ENCODE results near the gene RPL36A.

RPL36A gene

GRCh38 chrX:101390664-101391525 lies at the start of gene RPL36A:
Gene RPL36A, plus strand, starts transcription at chrX:101391011. Its CDS starts 33 bp downstream, at chrX:101391044.
- Histone ChIP-seq H3K4me3 (ENCODE audit: low read depth in 1 of 2, low read length in 2 of 2) (peak within 1 kb of the TSS; percentile 70 to 74), H3K9ac (ENCODE audit: low read depth in 1 of 2, low read length in 2 of 2) (peak within 1 kb of the TSS; percentile 76), H3K27me3 (ENCODE audit: control insufficient read depth in 1 of 2, insufficient read depth in 2 of 2, low read length in 2 of 2) (no peaks in the 10 kb centered on the region), H3K36me3 (ENCODE audit: control insufficient read depth in 1 of 2, insufficient read depth in 2 of 2, low read length in 2 of 2) (peaks cover 0 to 7% of the 10 kb centered on the region in 2 donors), H3K4me1 (ENCODE audit: control insufficient read depth in 1 of 2, insufficient read depth in 2 of 2, low read length in 2 of 2) (peaks cover 0 to 11% of the 10 kb centered on the region in 2 donors), H3K27ac (ENCODE audit: low read depth, low read length) (no peak within 1 kb of the TSS), H3K9me3 (ENCODE audit: control insufficient read depth in 1 of 2, low read length in 2 of 2) (no peaks in the 10 kb centered on the region)

GRCh38 chrX:101347859-101348451 lies 42.9 kb upstream of the RPL36A start:
- Histone ChIP-seq H3K4me1 (ENCODE audit: control insufficient read depth in 1 of 2, insufficient read depth in 2 of 2, low read length in 2 of 2) (peaks cover 0 to 4% of the 10 kb centered on the region in 2 donors), H3K9me3 (ENCODE audit: control insufficient read depth in 1 of 2, low read length in 2 of 2) (no peaks in the 10 kb centered on the region), H3K27me3 (ENCODE audit: control insufficient read depth in 1 of 2, insufficient read depth in 2 of 2, low read length in 2 of 2) (no peaks in the 10 kb centered on the region), H3K9ac (ENCODE audit: low read depth in 1 of 2, low read length in 2 of 2) (peak overlapping the region; percentile 48 to 78), H3K36me3 (ENCODE audit: control insufficient read depth in 1 of 2, insufficient read depth in 2 of 2, low read length in 2 of 2) (no peaks in the 10 kb centered on the region), H3K4me3 (ENCODE audit: low read depth in 1 of 2, low read length in 2 of 2) (peak overlapping the region; percentile 85 to 87), H3K27ac (ENCODE audit: low read depth, low read length) (no peak overlapping the region)

- Histone ChIP-seq H3K27me3 (ENCODE audit: control insufficient read depth in 1 of 2, insufficient read depth in 2 of 2, low read length in 2 of 2) (no peaks in the 10 kb centered on the region), H3K4me3 (ENCODE audit: low read depth in 1 of 2, low read length in 2 of 2) (peak within 1 kb of the TSS; percentile 85 to 87), H3K9ac (ENCODE audit: low read depth in 1 of 2, low read length in 2 of 2) (peak within 1 kb of the TSS; percentile 55 to 78), H3K27ac (ENCODE audit: low read depth, low read length) (peak within 1 kb of the TSS; percentile 56), H3K9me3 (ENCODE audit: control insufficient read depth in 1 of 2, low read length in 2 of 2) (no peaks in the 10 kb centered on the region), H3K36me3 (ENCODE audit: control insufficient read depth in 1 of 2, insufficient read depth in 2 of 2, low read length in 2 of 2) (no peaks in the 10 kb centered on the region), H3K4me1 (ENCODE audit: control insufficient read depth in 1 of 2, insufficient read depth in 2 of 2, low read length in 2 of 2) (peaks cover 0 to 4% of the 10 kb centered on the region in 2 donors)
These were observed 42.2 kb upstream of the RPL36A start, which contains the start of gene TIMM8A for GRCh38 chrX:101348452-101349192. Gene TIMM8A, minus strand, starts transcription at chrX:101348742. Its CDS starts 78 bp downstream, at chrX:101348664.

GRCh38 chrX:101349193-101349562 lies 41.6 kb upstream of the RPL36A start:
- Histone ChIP-seq H3K27ac (ENCODE audit: low read depth, low read length) (no peak overlapping the region), H3K4me1 (ENCODE audit: control insufficient read depth in 1 of 2, insufficient read depth in 2 of 2, low read length in 2 of 2) (peaks cover 0 to 4% of the 10 kb centered on the region in 2 donors), H3K9me3 (ENCODE audit: control insufficient read depth in 1 of 2, low read length in 2 of 2) (no peaks in the 10 kb centered on the region), H3K9ac (ENCODE audit: low read depth in 1 of 2, low read length in 2 of 2) (peak overlapping the region; percentile 55 to 78), H3K36me3 (ENCODE audit: control insufficient read depth in 1 of 2, insufficient read depth in 2 of 2, low read length in 2 of 2) (no peaks in the 10 kb centered on the region), H3K4me3 (ENCODE audit: low read depth in 1 of 2, low read length in 2 of 2) (peak overlapping the region; percentile 85 to 87), H3K27me3 (ENCODE audit: control insufficient read depth in 1 of 2, insufficient read depth in 2 of 2, low read length in 2 of 2) (no peaks in the 10 kb centered on the region)

GRCh38 chrX:101357166-101357795 lies 33.5 kb upstream of the RPL36A start:
- Histone ChIP-seq H3K4me3 (ENCODE audit: low read depth in 1 of 2, low read length in 2 of 2) (no peak overlapping the region), H3K27ac (ENCODE audit: low read depth, low read length) (no peak overlapping the region), H3K4me1 (ENCODE audit: control insufficient read depth in 1 of 2, insufficient read depth in 2 of 2, low read length in 2 of 2) (no peaks in the 10 kb centered on the region)

GRCh38 chrX:101359966-101360365 lies 30.8 kb upstream of the RPL36A start:
- Histone ChIP-seq H3K9ac (ENCODE audit: low read depth in 1 of 2, low read length in 2 of 2) (no peak overlapping the region), H3K36me3 (ENCODE audit: control insufficient read depth in 1 of 2, insufficient read depth in 2 of 2, low read length in 2 of 2) (no peaks in the 10 kb centered on the region)

More at GRCh38 chrX:101357166-101357795, 33.5 kb upstream of the RPL36A start:
- Histone ChIP-seq H3K9ac (ENCODE audit: low read depth in 1 of 2, low read length in 2 of 2) (no peak overlapping the region), H3K27me3 (ENCODE audit: control insufficient read depth in 1 of 2, insufficient read depth in 2 of 2, low read length in 2 of 2) (no peaks in the 10 kb centered on the region), H3K36me3 (ENCODE audit: control insufficient read depth in 1 of 2, insufficient read depth in 2 of 2, low read length in 2 of 2) (no peaks in the 10 kb centered on the region), H3K9me3 (ENCODE audit: control insufficient read depth in 1 of 2, low read length in 2 of 2) (no peaks in the 10 kb centered on the region)

GRCh38 chrX:101360390-101360789 lies 30.4 kb upstream of the RPL36A start:
- Histone ChIP-seq H3K4me1 (ENCODE audit: control insufficient read depth in 1 of 2, insufficient read depth in 2 of 2, low read length in 2 of 2) (no peaks in the 10 kb centered on the region), H3K9me3 (ENCODE audit: control insufficient read depth in 1 of 2, low read length in 2 of 2) (no peaks in the 10 kb centered on the region), H3K9ac (ENCODE audit: low read depth in 1 of 2, low read length in 2 of 2) (no peak overlapping the region), H3K27ac (ENCODE audit: low read depth, low read length) (no peak overlapping the region), H3K36me3 (ENCODE audit: control insufficient read depth in 1 of 2, insufficient read depth in 2 of 2, low read length in 2 of 2) (no peaks in the 10 kb centered on the region), H3K4me3 (ENCODE audit: low read depth in 1 of 2, low read length in 2 of 2) (no peak overlapping the region), H3K27me3 (ENCODE audit: control insufficient read depth in 1 of 2, insufficient read depth in 2 of 2, low read length in 2 of 2) (no peaks in the 10 kb centered on the region)

More at GRCh38 chrX:101359966-101360365, 30.8 kb upstream of the RPL36A start:
- H3K27me3 ChIP-seq (ENCODE audit: control insufficient read depth in 1 of 2, insufficient read depth in 2 of 2, low read length in 2 of 2): no peaks in the 10 kb centered on the region
- H3K4me3 ChIP-seq (ENCODE audit: low read depth in 1 of 2, low read length in 2 of 2): no peak overlapping the region
- no peaks in the 10 kb centered on the region for H3K9me3 ChIP-seq (ENCODE audit: control insufficient read depth in 1 of 2, low read length in 2 of 2)
- H3K27ac ChIP-seq (ENCODE audit: low read depth, low read length): no peak overlapping the region
- no peaks in the 10 kb centered on the region for H3K4me1 ChIP-seq (ENCODE audit: control insufficient read depth in 1 of 2, insufficient read depth in 2 of 2, low read length in 2 of 2)

GRCh38 chrX:101362116-101362515 lies 28.7 kb upstream of the RPL36A start:
- Histone ChIP-seq H3K9ac (ENCODE audit: low read depth in 1 of 2, low read length in 2 of 2) (no peak overlapping the region), H3K27me3 (ENCODE audit: control insufficient read depth in 1 of 2, insufficient read depth in 2 of 2, low read length in 2 of 2) (no peaks in the 10 kb centered on the region), H3K27ac (ENCODE audit: low read depth, low read length) (no peak overlapping the region), H3K36me3 (ENCODE audit: control insufficient read depth in 1 of 2, insufficient read depth in 2 of 2, low read length in 2 of 2) (no peaks in the 10 kb centered on the region), H3K9me3 (ENCODE audit: control insufficient read depth in 1 of 2, low read length in 2 of 2) (no peaks in the 10 kb centered on the region), H3K4me3 (ENCODE audit: low read depth in 1 of 2, low read length in 2 of 2) (no peak overlapping the region), H3K4me1 (ENCODE audit: control insufficient read depth in 1 of 2, insufficient read depth in 2 of 2, low read length in 2 of 2) (no peaks in the 10 kb centered on the region)

GRCh38 chrX:101362757-101363156 lies 28.1 kb upstream of the RPL36A start:
- Histone ChIP-seq H3K4me3 (ENCODE audit: low read depth in 1 of 2, low read length in 2 of 2) (no peak overlapping the region), H3K4me1 (ENCODE audit: control insufficient read depth in 1 of 2, insufficient read depth in 2 of 2, low read length in 2 of 2) (no peaks in the 10 kb centered on the region), H3K9ac (ENCODE audit: low read depth in 1 of 2, low read length in 2 of 2) (no peak overlapping the region), H3K9me3 (ENCODE audit: control insufficient read depth in 1 of 2, low read length in 2 of 2) (no peaks in the 10 kb centered on the region), H3K36me3 (ENCODE audit: control insufficient read depth in 1 of 2, insufficient read depth in 2 of 2, low read length in 2 of 2) (no peaks in the 10 kb centered on the region), H3K27me3 (ENCODE audit: control insufficient read depth in 1 of 2, insufficient read depth in 2 of 2, low read length in 2 of 2) (no peaks in the 10 kb centered on the region), H3K27ac (ENCODE audit: low read depth, low read length) (no peak overlapping the region)

Measured in duodenal mucosa (tissue), 2 donors.